ENCODE results near the gene TMEM204. TPM values are rescaled to one million over a fixed set of nuclear protein-coding genes. Genes with fewer than 3 reads are reported as not detected.

Gene TMEM204
- total RNA-seq, 4 donors from 2014 or later, result 28.6 to 48.2 (median 36.6) TPM

GRCh38 chr16:1564325-1564724, 30.9 kb downstream of the TMEM204 start:
- Histone ChIP-seq H3K36me3 (peaks cover 0 to 84% of the 10 kb centered on the region in 2 donors), H3K4me3 (no peak overlapping the region), H3K4me1 (no peaks in the 10 kb centered on the region), H3K27me3 (no peaks in the 10 kb centered on the region), H3K27ac (peak overlapping the region in 2 of 4 donors; percentile 35 to 65), H3K9me3 (no peaks in the 10 kb centered on the region)
- 100% methylated on average over 1 of the region's 9 CpGs; no CpG with 5 or more reads in 1 of the 2 donors for WGBS, 2 donors (ENCODE audit: low coverage in 1 of 2)
- no peak for ATAC-seq
- peak in 2 of 4 experiments; percentile 18 to 33 for TF ChIP-seq CTCF (IDR thresholded peaks at IDR 0.05)
- no peak for TF ChIP-seq EP300 (IDR thresholded peaks at IDR 0.05)

GRCh38 chr16:1565083-1565805, 31.8 kb downstream of the TMEM204 start:
- H3K9me3 ChIP-seq, result no peaks in the 10 kb centered on the region
- no peak overlapping the region for H3K4me3 ChIP-seq
- H3K27me3 ChIP-seq, result no peaks in the 10 kb centered on the region
- no peaks in the 10 kb centered on the region for H3K4me1 ChIP-seq
- no peak for TF ChIP-seq POLR2AphosphoS5 (IDR thresholded peaks at IDR 0.05)
- no peak for TF ChIP-seq EP300 (IDR thresholded peaks at IDR 0.05)
- TF ChIP-seq POLR2A (IDR thresholded peaks at IDR 0.05), result no peak
- TF ChIP-seq CTCF (IDR thresholded peaks at IDR 0.05), result no peak
- ATAC-seq, result no peak
- H3K36me3 ChIP-seq, result peaks cover 0 to 81% of the 10 kb centered on the region in 2 donors
- WGBS, 2 donors (ENCODE audit: low coverage in 1 of 2), result 77 to 81% methylated on average over 7 to 16 of the region's 16 CpGs
- peak overlapping the region in 3 of 4 donors; percentile 35 to 65 (median 37) for H3K27ac ChIP-seq

GRCh38 chr16:1567988-1568387, 34.5 kb downstream of the TMEM204 start:
- no peaks in the 10 kb centered on the region for H3K4me1 ChIP-seq
- no peak for ATAC-seq
- H3K9me3 ChIP-seq, result no peaks in the 10 kb centered on the region
- no peak for TF ChIP-seq CTCF (IDR thresholded peaks at IDR 0.05)
- no peak for TF ChIP-seq EP300 (IDR thresholded peaks at IDR 0.05)
- TF ChIP-seq POLR2A (IDR thresholded peaks at IDR 0.05), result no peak
- TF ChIP-seq POLR2AphosphoS5 (IDR thresholded peaks at IDR 0.05), result no peak
- H3K4me3 ChIP-seq, result no peak overlapping the region
- 60 to 86% methylated on average over 1 to 11 of the region's 13 CpGs for WGBS, 2 donors (ENCODE audit: low coverage in 1 of 2)
- no peaks in the 10 kb centered on the region for H3K27me3 ChIP-seq
- peaks cover 0 to 81% of the 10 kb centered on the region in 2 donors for H3K36me3 ChIP-seq
- no peak overlapping the region for H3K27ac ChIP-seq

GRCh38 chr16:1571012-1571671, 37.7 kb downstream of the TMEM204 start:
- Histone ChIP-seq H3K36me3 (peaks cover 0 to 65% of the 10 kb centered on the region in 2 donors), H3K4me3 (no peak overlapping the region), H3K27me3 (no peaks in the 10 kb centered on the region), H3K4me1 (no peaks in the 10 kb centered on the region), H3K27ac (no peak overlapping the region), H3K9me3 (no peaks in the 10 kb centered on the region)
- no peak for ATAC-seq
- WGBS, 2 donors (ENCODE audit: low coverage in 1 of 2), result 66 to 84% methylated on average over 6 to 7 of the region's 7 CpGs
- TF ChIP-seq CTCF (IDR thresholded peaks at IDR 0.05) (no peak), POLR2A (IDR thresholded peaks at IDR 0.05) (no peak), EP300 (IDR thresholded peaks at IDR 0.05) (no peak), POLR2AphosphoS5 (IDR thresholded peaks at IDR 0.05) (no peak)

GRCh38 chr16:1572673-1573072, 39.2 kb downstream of the TMEM204 start:
- Histone ChIP-seq H3K27me3 (no peaks in the 10 kb centered on the region), H3K27ac (no peak overlapping the region), H3K36me3 (peaks cover 0 to 70% of the 10 kb centered on the region in 2 donors), H3K4me3 (no peak overlapping the region), H3K4me1 (no peaks in the 10 kb centered on the region), H3K9me3 (no peaks in the 10 kb centered on the region)
- no peak for ATAC-seq
- WGBS, 2 donors (ENCODE audit: low coverage in 1 of 2), result 72 to 88% methylated on average over 1 to 2 of the region's 7 CpGs
- TF ChIP-seq CTCF (IDR thresholded peaks at IDR 0.05), result no peak
